Ectodermal cell (in vitro differentiated cells): ENCODE measurements around the gene KCNQ1.

Source experiments
- H3K27ac ChIP-seq: 2 replicates; pipeline ENCODE4 v1.7.0; 2013; ENCODE audit warnings: mild to moderate bottlenecking, low read depth, low read length; ENCODE audit not compliant: insufficient read depth, poor library complexity, severe bottlenecking
- H3K27me3 ChIP-seq: 2 replicates; pipeline ENCODE4 v1.7.0; 2013; ENCODE audit warnings: mild to moderate bottlenecking, low read length; ENCODE audit not compliant: insufficient read depth, control insufficient read depth, poor library complexity, severe bottlenecking
- H3K36me3 ChIP-seq: one replicate; pipeline ENCODE4 v1.7.0; 2013; ENCODE audit warnings: low read length; ENCODE audit not compliant: control insufficient read depth, insufficient read depth
- H3K4me1 ChIP-seq: one replicate; pipeline ENCODE4 v1.7.0; 2013; ENCODE audit warnings: low read length; ENCODE audit not compliant: control insufficient read depth, insufficient read depth
- H3K4me3 ChIP-seq: 2 replicates; pipeline ENCODE4 v1.7.0; 2013; ENCODE audit warnings: low read depth, low read length, control low read depth; ENCODE audit not compliant: insufficient read depth
- H3K9me3 ChIP-seq: 2 replicates; pipeline ENCODE4 v1.7.0; 2013; ENCODE audit warnings: mild to moderate bottlenecking, low read length, moderate library complexity; ENCODE audit not compliant: control insufficient read depth
- WGBS, 2 experiments: methylation state at CpG; one replicate each; pipeline ENCODE4 v1.1.7; 2013; ENCODE audit warnings: missing lambda C conversion rate in 2 of 2; 5-methylcytosine and 5-hydroxymethylcytosine counted together

KCNQ1 gene

GRCh38 chr11:2807025-2807681, 362.3 kb downstream of the KCNQ1 start:
- Histone ChIP-seq H3K4me3 (no peak overlapping the region), H3K27me3 (peaks cover 10% of the 10 kb centered on the region), H3K4me1 (peaks cover 23% of the 10 kb centered on the region), H3K36me3 (no peaks in the 10 kb centered on the region), H3K9me3 (no peaks in the 10 kb centered on the region), H3K27ac (no peak overlapping the region)
- WGBS, 2 experiments = 87 to 88% methylated on average over 39 of the region's 39 CpGs

GRCh38 chr11:2807801-2808241, 363.0 kb downstream of the KCNQ1 start:
- Histone ChIP-seq H3K27ac (no peak overlapping the region), H3K36me3 (no peaks in the 10 kb centered on the region), H3K27me3 (peaks cover 10% of the 10 kb centered on the region), H3K4me1 (peaks cover 30% of the 10 kb centered on the region), H3K4me3 (no peak overlapping the region), H3K9me3 (no peaks in the 10 kb centered on the region)
- WGBS, 2 experiments = 92 to 93% methylated on average over 11 of the region's 11 CpGs

- peaks cover 32% of the 10 kb centered on the region for H3K4me1 ChIP-seq
- H3K27me3 ChIP-seq = peaks cover 7% of the 10 kb centered on the region
- no peaks in the 10 kb centered on the region for H3K36me3 ChIP-seq
- no peak overlapping the region for H3K4me3 ChIP-seq
- no peak overlapping the region for H3K27ac ChIP-seq
- no peaks in the 10 kb centered on the region for H3K9me3 ChIP-seq
- 91 to 93% methylated on average over 15 of the region's 15 CpGs for WGBS, 2 experiments
These were observed 364.3 kb downstream of the KCNQ1 start for GRCh38 chr11:2808850-2809846.

- peaks cover 5% of the 10 kb centered on the region for H3K27me3 ChIP-seq
- no peak overlapping the region for H3K4me3 ChIP-seq
- H3K9me3 ChIP-seq = no peaks in the 10 kb centered on the region
- peaks cover 31% of the 10 kb centered on the region for H3K4me1 ChIP-seq
- H3K36me3 ChIP-seq = no peaks in the 10 kb centered on the region
- WGBS, 2 experiments = 92% methylated on average over 1 of the region's 1 CpG; no CpG with 5 or more reads in 1 of the 2 experiments
- no peak overlapping the region for H3K27ac ChIP-seq
These were observed 365.0 kb downstream of the KCNQ1 start for GRCh38 chr11:2809854-2810253.

- Histone ChIP-seq H3K36me3 (no peaks in the 10 kb centered on the region), H3K27ac (no peak overlapping the region), H3K9me3 (no peaks in the 10 kb centered on the region), H3K4me1 (peaks cover 25% of the 10 kb centered on the region), H3K4me3 (no peak overlapping the region), H3K27me3 (peaks cover 5% of the 10 kb centered on the region)
- 95 to 97% methylated on average over 18 of the region's 18 CpGs for WGBS, 2 experiments
These were observed 365.8 kb downstream of the KCNQ1 start for GRCh38 chr11:2810411-2811205.

GRCh38 chr11:2811206-2812091, 366.6 kb downstream of the KCNQ1 start:
- H3K9me3 ChIP-seq = no peaks in the 10 kb centered on the region
- no peak overlapping the region for H3K4me3 ChIP-seq
- no peaks in the 10 kb centered on the region for H3K36me3 ChIP-seq
- H3K27ac ChIP-seq = no peak overlapping the region
- 90 to 91% methylated on average over 34 of the region's 34 CpGs for WGBS, 2 experiments
- peaks cover 22% of the 10 kb centered on the region for H3K4me1 ChIP-seq
- peaks cover 5% of the 10 kb centered on the region for H3K27me3 ChIP-seq

- Histone ChIP-seq H3K27me3 (peaks cover 5% of the 10 kb centered on the region), H3K9me3 (no peaks in the 10 kb centered on the region), H3K4me3 (no peak overlapping the region), H3K36me3 (no peaks in the 10 kb centered on the region), H3K27ac (no peak overlapping the region), H3K4me1 (peaks cover 12% of the 10 kb centered on the region)
- 51 to 65% methylated on average over 17 of the region's 17 CpGs for WGBS, 2 experiments
These were observed 367.7 kb downstream of the KCNQ1 start for GRCh38 chr11:2812371-2812991.

GRCh38 chr11:2813141-2813908, 368.5 kb downstream of the KCNQ1 start:
- no peaks in the 10 kb centered on the region for H3K36me3 ChIP-seq
- H3K27ac ChIP-seq = no peak overlapping the region
- H3K27me3 ChIP-seq = peaks cover 5% of the 10 kb centered on the region
- H3K4me3 ChIP-seq = no peak overlapping the region
- H3K9me3 ChIP-seq = no peaks in the 10 kb centered on the region
- H3K4me1 ChIP-seq = peaks cover 12% of the 10 kb centered on the region
- WGBS, 2 experiments = 73 to 74% methylated on average over 14 of the region's 14 CpGs
